ENCODE results near the gene ZNF493.

The ZNF493 gene

GRCh38 chr19:21396893-21397572, at the start of gene ZNF493:
Gene ZNF493, plus strand, starts transcription at chr19:21397133. Its CDS starts 105 bp downstream, at chr19:21397238.
- DNase-seq, result peak; percentile 64 to 98 (median 91)

- DNase-seq, result no peak
These were observed 44.1 kb upstream of the ZNF493 start for GRCh38 chr19:21352830-21353229.

- DNase-seq, result peak; percentile 33 to 97 (median 90)
These were observed 38.0 kb upstream of the ZNF493 start, which contains the start of gene ZNF738 for GRCh38 chr19:21358768-21359451. Gene ZNF738, plus strand, starts transcription at chr19:21359000. Its CDS starts 141 bp downstream, at chr19:21359141.

GRCh38 chr19:21362291-21362690, 34.6 kb upstream of the ZNF493 start:
- peak in 1 of 56 donors; percentile 3 for DNase-seq

GRCh38 chr19:21383980-21384582, 12.9 kb upstream of the ZNF493 start:
- DNase-seq, result no peak

GRCh38 chr19:21396121-21396520, 812 bp upstream of the ZNF493 start:
- DNase-seq, result no peak

- no peak for DNase-seq
These were observed 1.9 kb downstream of the ZNF493 start for GRCh38 chr19:21398851-21399250.

GRCh38 chr19:21402303-21402985, 5.5 kb downstream of the ZNF493 start:
- no peak for DNase-seq

GRCh38 chr19:21410166-21410565, 13.2 kb downstream of the ZNF493 start:
- no peak for DNase-seq

GRCh38 chr19:21422244-21422643, 25.3 kb downstream of the ZNF493 start:
- no peak for DNase-seq

- no peak for DNase-seq
These were observed 26.4 kb downstream of the ZNF493 start for GRCh38 chr19:21423057-21424041.

GRCh38 chr19:21430675-21431074, 33.7 kb downstream of the ZNF493 start:
- no peak for DNase-seq

GRCh38 chr19:21432590-21432989, 35.7 kb downstream of the ZNF493 start:
- DNase-seq, result no peak

GRCh38 chr19:21434516-21434915, 37.6 kb downstream of the ZNF493 start:
- DNase-seq, result no peak

- DNase-seq, result no peak
These were observed 38.1 kb downstream of the ZNF493 start for GRCh38 chr19:21434967-21435544.

GRCh38 chr19:21439201-21439751, 42.3 kb downstream of the ZNF493 start:
- no peak for DNase-seq

GRCh38 chr19:21440321-21440720, 43.4 kb downstream of the ZNF493 start:
- DNase-seq, result no peak

GRCh38 chr19:21451187-21451586, 54.3 kb downstream of the ZNF493 start:
- peak in 8 of 56 donors; percentile 0 to 23 (median 13) for DNase-seq

GRCh38 chr19:21454901-21455300, 58.0 kb downstream of the ZNF493 start:
- no peak for DNase-seq

GRCh38 chr19:21460686-21461085, 63.8 kb downstream of the ZNF493 start:
- DNase-seq, result no peak
